ENCODE data around the gene DENND1B. TPM values are rescaled to one million over a fixed set of nuclear protein-coding genes. Genes with fewer than 3 reads are reported as not detected.

The DENND1B gene
- total and polyA plus RNA-seq, 5 donors from 2014 or later, result 13.8 to 45.5 (median 18.1) TPM

DNA sequence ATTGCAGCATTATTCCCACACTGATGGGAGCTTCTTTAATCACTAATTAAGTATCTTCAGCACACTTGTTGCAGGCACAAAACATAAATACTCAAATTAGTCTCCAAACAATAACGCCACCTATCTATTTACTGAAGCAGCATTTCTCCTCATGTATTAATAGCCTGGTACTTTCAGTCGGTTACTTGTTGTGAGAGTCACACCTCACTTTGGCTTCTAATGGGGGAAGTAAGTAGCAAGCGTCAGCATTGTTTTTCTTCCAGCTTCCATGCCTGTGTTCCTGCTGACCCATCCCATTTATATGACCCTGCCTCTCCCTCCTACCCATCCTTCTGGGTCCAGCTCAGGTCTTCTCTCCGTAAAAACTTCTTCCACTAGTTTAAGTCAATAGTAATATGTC lies 31.9 kb upstream of the DENND1B start:
- Histone ChIP-seq H3K4me3 (ENCODE audit: low read depth, low read length) (no peak overlapping the region), H3K4me1 (ENCODE audit: control insufficient read depth, insufficient read depth, low read length, poor library complexity, severe bottlenecking) (no peaks in the 10 kb centered on the region), H3K27me3 (ENCODE audit: control insufficient read depth, insufficient read depth, low read length) (peaks cover 5% of the 10 kb centered on the region), H3K27ac (ENCODE audit: insufficient read depth, low read length, poor library complexity, severe bottlenecking) (no peak overlapping the region), H3K9me3 (ENCODE audit: control insufficient read depth in 2 of 2, low read length in 2 of 2) (no peaks in the 10 kb centered on the region), H3K36me3 (ENCODE audit: control insufficient read depth, insufficient read depth, low read length) (no peaks in the 10 kb centered on the region)
- Mint-ChIP-seq H3K27ac (no peak overlapping the region), H3K36me3 (no peaks in the 10 kb centered on the region), H3K27me3 (peaks cover 11% of the 10 kb centered on the region), H3K4me1 (peaks cover 0 to 10% (median 5%) of the 10 kb centered on the region in 4 donors), H3K4me3 (no peak overlapping the region), H3K9me3 (peaks cover 0 to 5% (median 2%) of the 10 kb centered on the region in 7 donors)
- no peak for DNase-seq
- no peak for ATAC-seq (ENCODE audit: low read depth in 2 of 2)

DNA sequence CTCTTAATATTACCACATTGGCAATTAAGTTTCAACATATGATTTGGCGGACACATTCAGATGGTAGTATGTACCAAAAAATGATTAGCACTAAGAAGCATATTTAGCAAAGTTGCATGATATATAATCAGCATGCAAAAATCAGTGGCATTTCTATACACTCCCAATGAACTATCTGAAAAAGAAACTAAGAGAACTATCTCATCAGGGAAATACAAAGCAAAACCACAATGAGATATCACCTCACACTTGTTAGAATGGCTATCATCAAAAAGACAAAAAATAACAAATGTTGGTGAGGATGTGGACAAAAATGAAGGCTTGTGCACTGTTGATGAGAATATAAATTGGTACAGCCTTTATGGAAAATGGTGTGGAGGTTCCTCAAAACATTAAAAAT lies 31.4 kb upstream of the DENND1B start:
- Mint-ChIP-seq H3K36me3 (no peaks in the 10 kb centered on the region), H3K4me3 (no peak overlapping the region), H3K9me3 (peaks cover 0 to 2% (median 0%) of the 10 kb centered on the region in 7 donors), H3K27ac (no peak overlapping the region), H3K27me3 (peaks cover 11% of the 10 kb centered on the region), H3K4me1 (peaks cover 0 to 10% (median 5%) of the 10 kb centered on the region in 4 donors)
- no peak overlapping the region for H3K27ac ChIP-seq (ENCODE audit: insufficient read depth, low read length, poor library complexity, severe bottlenecking)
- H3K4me1 ChIP-seq (ENCODE audit: control insufficient read depth, insufficient read depth, low read length, poor library complexity, severe bottlenecking), result no peaks in the 10 kb centered on the region
- no peaks in the 10 kb centered on the region for H3K9me3 ChIP-seq (ENCODE audit: control insufficient read depth in 2 of 2, low read length in 2 of 2)
- DNase-seq (no peak), ATAC-seq (ENCODE audit: low read depth in 2 of 2) (no peak)
- H3K27me3 ChIP-seq (ENCODE audit: control insufficient read depth, insufficient read depth, low read length), result peaks cover 5% of the 10 kb centered on the region
- no peak overlapping the region for H3K4me3 ChIP-seq (ENCODE audit: low read depth, low read length)
- H3K36me3 ChIP-seq (ENCODE audit: control insufficient read depth, insufficient read depth, low read length), result no peaks in the 10 kb centered on the region

DNA sequence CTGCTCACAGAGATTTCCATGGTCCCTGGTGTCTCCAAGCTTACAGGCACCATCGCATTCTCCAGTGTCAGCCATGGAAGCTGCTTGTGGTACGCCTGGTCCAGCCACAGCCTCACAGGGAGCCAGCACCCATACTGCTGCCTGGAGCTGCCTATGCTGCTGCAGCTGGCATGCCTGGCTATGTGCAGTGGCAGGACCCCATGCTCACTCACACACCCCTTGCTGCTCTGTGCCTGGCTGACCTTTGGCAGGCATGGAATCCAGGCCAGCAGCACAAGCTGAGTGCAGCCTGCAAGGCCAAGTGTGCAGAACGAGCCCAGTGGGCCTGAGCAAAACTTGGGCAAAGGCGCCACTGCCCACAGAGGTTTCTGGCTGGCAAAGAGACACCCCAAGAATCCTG lies 26.4 kb upstream of the DENND1B start:
- peaks cover 0 to 2% (median 0%) of the 10 kb centered on the region in 4 donors for H3K4me1 Mint-ChIP-seq
- no peak overlapping the region for H3K27ac Mint-ChIP-seq
- H3K9me3 Mint-ChIP-seq, result peaks cover 2 to 24% (median 9%) of the 10 kb centered on the region in 7 donors
- no peak for DNase-seq
- ATAC-seq (ENCODE audit: low read depth in 2 of 2), result no peak
- peaks cover 4% of the 10 kb centered on the region for H3K27me3 Mint-ChIP-seq
- H3K36me3 Mint-ChIP-seq, result peaks cover 5% of the 10 kb centered on the region
- Histone ChIP-seq H3K27ac (ENCODE audit: insufficient read depth, low read length, poor library complexity, severe bottlenecking) (no peak overlapping the region), H3K27me3 (ENCODE audit: control insufficient read depth, insufficient read depth, low read length) (peaks cover 2% of the 10 kb centered on the region), H3K36me3 (ENCODE audit: control insufficient read depth, insufficient read depth, low read length) (no peaks in the 10 kb centered on the region), H3K9me3 (ENCODE audit: control insufficient read depth in 2 of 2, low read length in 2 of 2) (peaks cover 16 to 21% of the 10 kb centered on the region in 2 experiments), H3K4me3 (ENCODE audit: low read depth, low read length) (no peak overlapping the region), H3K4me1 (ENCODE audit: control insufficient read depth, insufficient read depth, low read length, poor library complexity, severe bottlenecking) (no peaks in the 10 kb centered on the region)
- H3K4me3 Mint-ChIP-seq, result no peak overlapping the region

DNA sequence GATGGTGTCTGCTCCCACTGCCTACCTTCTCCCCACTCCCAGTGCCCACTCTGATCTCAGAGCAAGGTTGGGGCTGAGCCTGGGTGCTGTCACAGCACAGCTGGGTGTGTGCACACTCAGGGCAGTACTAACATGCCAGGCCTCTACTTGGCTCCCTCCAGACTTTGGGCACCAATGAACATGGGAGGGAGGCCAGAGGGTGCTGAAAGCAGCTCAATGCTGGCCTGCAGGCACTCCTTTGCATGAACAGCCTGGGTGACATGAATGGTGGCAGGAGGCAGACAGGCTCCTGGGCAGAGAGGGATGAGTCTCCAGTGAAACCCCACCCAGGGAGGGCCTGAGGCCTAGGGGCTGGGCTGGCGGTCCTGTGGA lies 25.8 kb upstream of the DENND1B start:
- Histone ChIP-seq H3K27ac (ENCODE audit: insufficient read depth, low read length, poor library complexity, severe bottlenecking) (no peak overlapping the region), H3K4me1 (ENCODE audit: control insufficient read depth, insufficient read depth, low read length, poor library complexity, severe bottlenecking) (no peaks in the 10 kb centered on the region), H3K27me3 (ENCODE audit: control insufficient read depth, insufficient read depth, low read length) (peaks cover 2% of the 10 kb centered on the region), H3K36me3 (ENCODE audit: control insufficient read depth, insufficient read depth, low read length) (no peaks in the 10 kb centered on the region), H3K4me3 (ENCODE audit: low read depth, low read length) (no peak overlapping the region), H3K9me3 (ENCODE audit: control insufficient read depth in 2 of 2, low read length in 2 of 2) (peaks cover 21 to 25% of the 10 kb centered on the region in 2 experiments)
- Mint-ChIP-seq H3K27ac (no peak overlapping the region), H3K36me3 (peaks cover 11% of the 10 kb centered on the region), H3K4me3 (no peak overlapping the region), H3K4me1 (no peaks in the 10 kb centered on the region), H3K27me3 (peaks cover 6% of the 10 kb centered on the region), H3K9me3 (peaks cover 7 to 30% (median 14%) of the 10 kb centered on the region in 7 donors)
- ATAC-seq (ENCODE audit: low read depth in 2 of 2), result no peak
- no peak for DNase-seq

DNA sequence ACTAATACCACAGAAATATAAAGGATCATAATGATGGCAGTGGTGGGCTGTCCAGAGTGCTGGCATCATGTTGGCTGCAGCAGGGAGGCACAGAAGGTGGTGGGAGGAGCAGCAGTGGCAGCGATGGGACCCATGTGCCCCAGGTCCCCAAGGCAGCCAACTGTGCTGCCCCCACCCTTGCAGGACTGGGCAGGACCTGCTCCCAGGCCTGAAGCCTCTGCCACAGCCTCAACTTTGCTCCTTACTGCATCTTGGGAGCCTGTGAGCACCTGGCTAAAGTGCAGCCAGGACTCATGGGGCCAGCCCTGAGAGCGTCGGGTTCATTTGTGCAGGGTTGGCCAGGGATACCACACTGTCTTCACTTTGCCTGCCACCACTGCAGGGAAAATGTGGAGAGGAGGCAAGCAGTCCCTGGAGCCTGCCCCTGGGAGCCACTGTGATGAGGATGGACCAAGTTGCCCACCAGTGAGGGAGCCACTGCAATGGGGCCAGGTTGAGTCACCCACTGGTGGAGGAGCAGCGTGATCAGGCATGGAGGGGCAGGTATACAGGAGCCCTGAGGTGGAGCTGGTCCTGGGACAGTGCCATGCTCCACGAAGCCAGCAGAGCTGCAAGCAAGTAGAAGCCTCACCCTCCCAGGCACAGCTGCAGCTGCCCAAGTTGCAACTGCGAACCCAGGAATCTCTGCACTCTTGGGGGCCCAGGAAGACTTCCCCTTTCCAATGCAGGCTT lies 25.3 kb upstream of the DENND1B start:
- Mint-ChIP-seq H3K9me3 (peaks cover 9 to 30% (median 14%) of the 10 kb centered on the region in 7 donors), H3K27ac (no peak overlapping the region)

DNA sequence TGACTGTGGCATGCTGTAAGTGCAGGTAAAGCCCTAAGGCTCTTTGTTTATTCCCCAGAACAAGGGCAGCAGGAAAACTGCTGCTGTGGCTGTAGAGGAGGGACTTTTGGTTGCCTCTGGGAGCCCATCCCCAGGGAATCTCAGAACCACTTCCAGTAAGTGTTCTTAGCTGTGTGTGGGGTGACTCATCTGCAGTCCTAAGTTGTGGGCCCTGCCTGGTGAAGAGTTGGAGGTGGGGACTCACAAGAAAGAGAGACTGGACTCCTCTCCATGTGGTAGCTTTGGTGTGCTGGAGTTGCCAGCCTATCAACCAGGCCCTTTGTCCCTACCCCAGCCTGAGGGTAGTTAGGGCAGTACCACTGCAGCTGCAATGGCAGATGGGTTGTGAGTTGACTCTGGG lies 24.0 kb upstream of the DENND1B start:
- Mint-ChIP-seq H3K4me1 (no peaks in the 10 kb centered on the region), H3K9me3 (peaks cover 7 to 30% (median 14%) of the 10 kb centered on the region in 7 donors), H3K27me3 (peaks cover 16% of the 10 kb centered on the region), H3K27ac (no peak overlapping the region), H3K36me3 (peaks cover 12% of the 10 kb centered on the region), H3K4me3 (no peak overlapping the region)
- H3K9me3 ChIP-seq (ENCODE audit: control insufficient read depth in 2 of 2, low read length in 2 of 2), result peaks cover 25% of the 10 kb centered on the region in 2 experiments
- no peak for DNase-seq
- H3K27ac ChIP-seq (ENCODE audit: insufficient read depth, low read length, poor library complexity, severe bottlenecking), result no peak overlapping the region
- ATAC-seq (ENCODE audit: low read depth in 2 of 2), result no peak
- peaks cover 2% of the 10 kb centered on the region for H3K27me3 ChIP-seq (ENCODE audit: control insufficient read depth, insufficient read depth, low read length)
- H3K36me3 ChIP-seq (ENCODE audit: control insufficient read depth, insufficient read depth, low read length), result no peaks in the 10 kb centered on the region
- no peak overlapping the region for H3K4me3 ChIP-seq (ENCODE audit: low read depth, low read length)
- H3K4me1 ChIP-seq (ENCODE audit: control insufficient read depth, insufficient read depth, low read length, poor library complexity, severe bottlenecking), result no peaks in the 10 kb centered on the region

More for the DNA sequence above, 25.3 kb upstream of the DENND1B start:
- no peak overlapping the region for H3K4me3 Mint-ChIP-seq
- H3K36me3 ChIP-seq (ENCODE audit: control insufficient read depth, insufficient read depth, low read length), result no peaks in the 10 kb centered on the region
- H3K4me1 ChIP-seq (ENCODE audit: control insufficient read depth, insufficient read depth, low read length, poor library complexity, severe bottlenecking), result no peaks in the 10 kb centered on the region
- H3K27me3 Mint-ChIP-seq, result peaks cover 11% of the 10 kb centered on the region
- peaks cover 25% of the 10 kb centered on the region in 2 experiments for H3K9me3 ChIP-seq (ENCODE audit: control insufficient read depth in 2 of 2, low read length in 2 of 2)
- H3K4me3 ChIP-seq (ENCODE audit: low read depth, low read length), result no peak overlapping the region
- ATAC-seq (ENCODE audit: low read depth in 2 of 2) (no peak), DNase-seq (no peak)
- H3K36me3 Mint-ChIP-seq, result peaks cover 12% of the 10 kb centered on the region
- H3K27ac ChIP-seq (ENCODE audit: insufficient read depth, low read length, poor library complexity, severe bottlenecking), result no peak overlapping the region
- peaks cover 2% of the 10 kb centered on the region for H3K27me3 ChIP-seq (ENCODE audit: control insufficient read depth, insufficient read depth, low read length)
- H3K4me1 Mint-ChIP-seq, result no peaks in the 10 kb centered on the region

DNA sequence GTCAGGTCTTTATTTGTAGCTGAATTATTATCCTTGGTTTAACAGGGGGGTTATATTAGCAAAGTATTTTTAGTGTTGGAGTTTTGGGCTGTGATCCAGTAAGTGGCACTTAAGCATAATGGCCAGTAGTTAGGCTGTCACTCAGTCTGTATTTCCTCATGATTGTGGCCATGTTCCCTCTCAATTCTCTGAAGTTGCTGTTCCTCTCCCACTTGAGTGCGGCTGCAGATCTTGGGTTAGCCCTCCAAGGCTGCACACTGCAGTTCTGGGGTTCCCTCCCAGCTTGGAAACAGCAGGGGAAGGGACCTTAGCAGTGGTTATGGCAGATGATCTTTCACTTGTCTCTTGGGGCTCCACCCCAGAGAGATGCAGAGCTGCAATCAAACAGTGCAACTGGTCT lies 23.2 kb upstream of the DENND1B start:
- no peak overlapping the region for H3K4me3 ChIP-seq (ENCODE audit: low read depth, low read length)
- Mint-ChIP-seq H3K4me1 (no peaks in the 10 kb centered on the region), H3K27me3 (peaks cover 16% of the 10 kb centered on the region), H3K36me3 (peaks cover 12% of the 10 kb centered on the region), H3K9me3 (peaks cover 7 to 30% (median 14%) of the 10 kb centered on the region in 7 donors), H3K27ac (no peak overlapping the region), H3K4me3 (no peak overlapping the region)
- peaks cover 2% of the 10 kb centered on the region for H3K27me3 ChIP-seq (ENCODE audit: control insufficient read depth, insufficient read depth, low read length)
- no peak overlapping the region for H3K27ac ChIP-seq (ENCODE audit: insufficient read depth, low read length, poor library complexity, severe bottlenecking)
- no peaks in the 10 kb centered on the region for H3K36me3 ChIP-seq (ENCODE audit: control insufficient read depth, insufficient read depth, low read length)
- H3K9me3 ChIP-seq (ENCODE audit: control insufficient read depth in 2 of 2, low read length in 2 of 2), result peaks cover 25% of the 10 kb centered on the region in 2 experiments
- DNase-seq, result no peak
- ATAC-seq (ENCODE audit: low read depth in 2 of 2), result no peak
- no peaks in the 10 kb centered on the region for H3K4me1 ChIP-seq (ENCODE audit: control insufficient read depth, insufficient read depth, low read length, poor library complexity, severe bottlenecking)

DNA sequence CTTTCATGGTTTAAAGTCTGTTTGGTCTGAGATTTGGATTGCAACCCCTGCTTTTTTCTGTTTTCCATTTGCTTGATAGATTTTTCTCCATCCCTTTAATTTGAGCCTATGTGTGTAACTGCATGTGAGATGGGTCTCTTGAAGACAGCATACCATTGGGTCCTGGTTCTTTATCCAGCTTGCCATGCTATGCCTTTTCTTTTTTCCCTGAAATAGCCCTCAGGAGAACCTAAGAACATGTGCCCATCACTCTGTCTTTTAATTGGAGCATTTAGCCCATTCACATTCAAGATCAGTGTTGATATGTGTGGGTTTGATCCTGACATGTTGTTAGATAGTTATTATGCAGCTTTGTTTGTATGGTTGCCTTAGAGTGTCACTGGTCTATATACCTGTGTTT lies 21.7 kb upstream of the DENND1B start:
- Histone ChIP-seq H3K27ac (ENCODE audit: insufficient read depth, low read length, poor library complexity, severe bottlenecking) (no peak overlapping the region), H3K9me3 (ENCODE audit: control insufficient read depth in 2 of 2, low read length in 2 of 2) (peaks cover 25% of the 10 kb centered on the region in 2 experiments), H3K4me1 (ENCODE audit: control insufficient read depth, insufficient read depth, low read length, poor library complexity, severe bottlenecking) (no peaks in the 10 kb centered on the region), H3K27me3 (ENCODE audit: control insufficient read depth, insufficient read depth, low read length) (peaks cover 2% of the 10 kb centered on the region), H3K36me3 (ENCODE audit: control insufficient read depth, insufficient read depth, low read length) (no peaks in the 10 kb centered on the region), H3K4me3 (ENCODE audit: low read depth, low read length) (no peak overlapping the region)
- Mint-ChIP-seq H3K27me3 (peaks cover 20% of the 10 kb centered on the region), H3K9me3 (peaks cover 7 to 30% (median 14%) of the 10 kb centered on the region in 7 donors), H3K36me3 (peaks cover 12% of the 10 kb centered on the region), H3K4me1 (no peaks in the 10 kb centered on the region), H3K4me3 (no peak overlapping the region), H3K27ac (no peak overlapping the region)
- DNase-seq (no peak), ATAC-seq (ENCODE audit: low read depth in 2 of 2) (no peak)
